Breast epithelium (tissue), 3 donors: ENCODE data around the gene CERS3.

Experiments
- POLR2A ChIP-seq: fragments of 450-650 bp; IDR thresholded peaks from one replicate; pipeline ENCODE4 v1.6.1; 2016; ENCODE audit warnings: antibody characterized with exemption, mild to moderate bottlenecking, moderate library complexity
- POLR2AphosphoS5 ChIP-seq, 3 donors: sonication (generic); formaldehyde crosslinking; IDR thresholded peaks; one replicate each; pipeline ENCODE4 v1.6.1; 2017; ENCODE audit warnings: antibody characterized with exemption in 3 of 3
- TF ChIP-seq, protein P1 (sequence below), 3 donors: fragments of 450-650 bp; IDR thresholded peaks; one replicate each; pipeline ENCODE4 v1.5.1; 2016 to 2017; ENCODE audit warnings: antibody characterized with exemption in 3 of 3, mild to moderate bottlenecking in 3 of 3, moderate library complexity in 3 of 3

DNA sequence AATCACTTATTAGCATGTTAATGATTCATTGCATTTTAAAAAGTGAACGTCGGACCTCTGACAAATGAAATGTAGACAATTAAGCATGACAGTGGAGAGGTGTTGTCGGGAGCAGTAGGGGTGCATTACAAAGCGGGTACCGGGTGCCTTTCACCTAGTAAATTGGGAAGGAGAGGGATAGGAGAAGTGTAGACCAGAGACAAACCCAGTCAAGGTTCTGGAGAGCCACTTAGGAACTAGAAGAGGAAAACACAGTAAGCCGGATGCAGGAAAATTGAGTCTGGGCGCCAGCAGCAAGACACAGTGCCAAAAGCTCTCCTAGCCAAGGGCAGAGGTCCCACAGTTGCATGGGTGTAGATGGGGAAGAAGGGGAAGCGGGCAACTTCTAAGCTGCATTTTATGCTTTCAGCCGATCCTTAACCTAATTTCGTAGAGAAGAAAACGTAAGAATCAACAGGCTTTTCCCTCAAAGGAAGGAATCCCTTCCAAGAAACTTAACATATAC is 3.1 kb upstream of the CERS3 start:
- TF ChIP-seq, protein P1, sequence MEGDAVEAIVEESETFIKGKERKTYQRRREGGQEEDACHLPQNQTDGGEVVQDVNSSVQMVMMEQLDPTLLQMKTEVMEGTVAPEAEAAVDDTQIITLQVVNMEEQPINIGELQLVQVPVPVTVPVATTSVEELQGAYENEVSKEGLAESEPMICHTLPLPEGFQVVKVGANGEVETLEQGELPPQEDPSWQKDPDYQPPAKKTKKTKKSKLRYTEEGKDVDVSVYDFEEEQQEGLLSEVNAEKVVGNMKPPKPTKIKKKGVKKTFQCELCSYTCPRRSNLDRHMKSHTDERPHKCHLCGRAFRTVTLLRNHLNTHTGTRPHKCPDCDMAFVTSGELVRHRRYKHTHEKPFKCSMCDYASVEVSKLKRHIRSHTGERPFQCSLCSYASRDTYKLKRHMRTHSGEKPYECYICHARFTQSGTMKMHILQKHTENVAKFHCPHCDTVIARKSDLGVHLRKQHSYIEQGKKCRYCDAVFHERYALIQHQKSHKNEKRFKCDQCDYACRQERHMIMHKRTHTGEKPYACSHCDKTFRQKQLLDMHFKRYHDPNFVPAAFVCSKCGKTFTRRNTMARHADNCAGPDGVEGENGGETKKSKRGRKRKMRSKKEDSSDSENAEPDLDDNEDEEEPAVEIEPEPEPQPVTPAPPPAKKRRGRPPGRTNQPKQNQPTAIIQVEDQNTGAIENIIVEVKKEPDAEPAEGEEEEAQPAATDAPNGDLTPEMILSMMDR (IDR thresholded peaks at IDR 0.05), result no peak
- no peak for TF ChIP-seq POLR2A
- TF ChIP-seq POLR2AphosphoS5 (IDR thresholded peaks at IDR 0.05), result no peak
